Endodermal cell (in vitro differentiated cells): Measurements from ENCODE around the gene NPR1. TPM values are rescaled to one million over a fixed set of nuclear protein-coding genes. Genes with fewer than 3 reads are reported as not detected.

Experiments
- DNase-seq: peaks from one replicate; pipeline ENCODE4 v3.0.0-alpha.2; 2017
- H3K27ac ChIP-seq: 2 replicates; pipeline ENCODE4 v1.5.1; 2013; ENCODE audit warnings: mild to moderate bottlenecking, low read depth, low read length, moderate library complexity
- H3K27me3 ChIP-seq: 2 replicates; pipeline ENCODE4 v1.6.1; 2013; ENCODE audit warnings: mild to moderate bottlenecking, low read length, moderate library complexity; ENCODE audit not compliant: insufficient read depth, control insufficient read depth, poor library complexity, severe bottlenecking
- H3K36me3 ChIP-seq: 2 replicates; pipeline ENCODE4 v1.7.0; 2013; ENCODE audit warnings: mild to moderate bottlenecking, low read length, moderate library complexity; ENCODE audit not compliant: control insufficient read depth, insufficient read depth
- H3K4me1 ChIP-seq: one replicate; pipeline ENCODE4 v1.7.0; 2013; ENCODE audit warnings: low read length; ENCODE audit not compliant: control insufficient read depth, insufficient read depth
- H3K4me3 ChIP-seq: 2 replicates; pipeline ENCODE4 v1.5.1; 2013; ENCODE audit warnings: mild to moderate bottlenecking, low read length, moderate library complexity
- H3K9ac ChIP-seq: 2 replicates; pipeline ENCODE4 v1.6.1; 2013; ENCODE audit warnings: mild to moderate bottlenecking, low read length, moderate library complexity; ENCODE audit not compliant: poor library complexity, severe bottlenecking; ENCODE audit errors: extremely low read depth
- H3K9me3 ChIP-seq: 2 replicates; pipeline ENCODE4 v1.6.1; 2013; ENCODE audit warnings: mild to moderate bottlenecking, low read length, moderate library complexity; ENCODE audit not compliant: control insufficient read depth
- H3K27ac Mint-ChIP-seq: 2 replicates; pipeline ENCODE4 v1.8.0; 2020; ENCODE audit warnings: mixed read lengths
- H3K27me3 Mint-ChIP-seq: 2 replicates; pipeline ENCODE4 v1.8.0; 2021; ENCODE audit warnings: mild to moderate bottlenecking, mixed read lengths; ENCODE audit not compliant: insufficient read depth
- H3K36me3 Mint-ChIP-seq: 2 replicates; pipeline ENCODE4 v1.8.0; 2020; ENCODE audit warnings: low read depth, mixed read lengths
- H3K4me1 Mint-ChIP-seq: 2 replicates; pipeline ENCODE4 v1.8.0; 2020; ENCODE audit warnings: mixed read lengths
- H3K4me3 Mint-ChIP-seq: 2 replicates; pipeline ENCODE4 v1.8.0; 2020; ENCODE audit warnings: mild to moderate bottlenecking, moderate library complexity, mixed read lengths
- H3K9me3 Mint-ChIP-seq: 2 replicates; pipeline ENCODE4 v1.8.0; 2020; ENCODE audit warnings: mild to moderate bottlenecking, mixed read lengths
- CTCF ChIP-seq: fragments of 200-600 bp; sonication (generic); conservative IDR thresholded peaks from 2 replicates; pipeline ENCODE4 v1.5.0; 2021; ENCODE audit warnings: antibody characterized with exemption, mild to moderate bottlenecking
- WGBS, 2 experiments: methylation state at CpG; one replicate each; pipeline versions ENCODE4 v1.1.5 to v1.1.7; 2013; ENCODE audit warnings: missing lambda C conversion rate in 2 of 2, mixed read lengths in 1 of 2; ENCODE audit not compliant: insufficient coverage in 1 of 2, insufficient read length in 1 of 2; 5-methylcytosine and 5-hydroxymethylcytosine counted together
- total RNA-seq, 2 donors: library from RNA; stranded (reverse); fragmentation: NEBNext Ultra II Directional in 1 of 2; extraction: Animal tissue kit (Norgen Biotek cat#: 25700) in 1 of 2; gene quantifications; 2 replicates in 1 of 2; 3 replicates in 1 of 2; pipeline ENCODE4 v1.2.1, GENCODE V29; 2021

The NPR1 gene
- total RNA-seq, 2 donors from 2014 or later = 2.7 to 4.5 TPM

GRCh38 chr1:153728305-153729066 is 50.0 kb downstream of the NPR1 start:
- no peaks in the 10 kb centered on the region for H3K27me3 Mint-ChIP-seq
- peak; percentile 84 for DNase-seq
- no peaks in the 10 kb centered on the region for H3K9me3 ChIP-seq
- H3K4me1 Mint-ChIP-seq = peaks cover 25% of the 10 kb centered on the region
- no peaks in the 10 kb centered on the region for H3K4me1 ChIP-seq
- WGBS, 2 experiments = 0 to 1% methylated on average over 3 to 10 of the region's 19 CpGs
- TF ChIP-seq CTCF = no peak
- H3K27ac Mint-ChIP-seq = peak overlapping the region; percentile 96
- peaks cover 17% of the 10 kb centered on the region for H3K36me3 Mint-ChIP-seq
- H3K4me3 ChIP-seq = peak overlapping the region; percentile 99
- H3K9ac ChIP-seq = peak overlapping the region; percentile 93
- H3K4me3 Mint-ChIP-seq = peak overlapping the region; percentile 93
- peaks cover 29% of the 10 kb centered on the region for H3K36me3 ChIP-seq
- H3K27ac ChIP-seq = peak overlapping the region; percentile 88
- no peaks in the 10 kb centered on the region for H3K9me3 Mint-ChIP-seq
- H3K27me3 ChIP-seq = no peaks in the 10 kb centered on the region

- H3K4me3 Mint-ChIP-seq = peak overlapping the region; percentile 93
- WGBS, 2 experiments = 79 to 84% methylated on average over 3 to 5 of the region's 5 CpGs
- Histone ChIP-seq H3K4me3 (peak overlapping the region; percentile 99), H3K27me3 (no peaks in the 10 kb centered on the region), H3K4me1 (peaks cover 10% of the 10 kb centered on the region), H3K9me3 (no peaks in the 10 kb centered on the region), H3K27ac (no peak overlapping the region), H3K9ac (no peak overlapping the region), H3K36me3 (peaks cover 33% of the 10 kb centered on the region)
- H3K4me1 Mint-ChIP-seq = peaks cover 41% of the 10 kb centered on the region
- DNase-seq = no peak
- H3K27me3 Mint-ChIP-seq = no peaks in the 10 kb centered on the region
- peak overlapping the region; percentile 29 for H3K27ac Mint-ChIP-seq
- H3K36me3 Mint-ChIP-seq = peaks cover 24% of the 10 kb centered on the region
- H3K9me3 Mint-ChIP-seq = no peaks in the 10 kb centered on the region
- no peak for TF ChIP-seq CTCF
Observed at GRCh38 chr1:153730468-153730988, 52.0 kb downstream of the NPR1 start.

GRCh38 chr1:153733970-153734369 is 55.5 kb downstream of the NPR1 start:
- peaks cover 43% of the 10 kb centered on the region for H3K36me3 Mint-ChIP-seq
- peak overlapping the region; percentile 67 for H3K27ac Mint-ChIP-seq
- no peak overlapping the region for H3K4me3 Mint-ChIP-seq
- no peak for DNase-seq
- Histone ChIP-seq H3K27me3 (no peaks in the 10 kb centered on the region), H3K9me3 (no peaks in the 10 kb centered on the region), H3K36me3 (peaks cover 41% of the 10 kb centered on the region), H3K27ac (no peak overlapping the region), H3K4me1 (peaks cover 10% of the 10 kb centered on the region), H3K4me3 (no peak overlapping the region), H3K9ac (no peak overlapping the region)
- no peaks in the 10 kb centered on the region for H3K27me3 Mint-ChIP-seq
- no peaks in the 10 kb centered on the region for H3K9me3 Mint-ChIP-seq
- 83 to 94% methylated on average over 1 of the region's 1 CpG for WGBS, 2 experiments
- TF ChIP-seq CTCF = no peak
- peaks cover 42% of the 10 kb centered on the region for H3K4me1 Mint-ChIP-seq
